ENCODE results near the gene HIVEP3. TPM values are rescaled to one million over a fixed set of nuclear protein-coding genes. Genes with fewer than 3 reads are reported as not detected.

Gene HIVEP3
- polyA plus RNA-seq, 10 donors = 1.9 to 3.8 (median 2.7) TPM

DNA sequence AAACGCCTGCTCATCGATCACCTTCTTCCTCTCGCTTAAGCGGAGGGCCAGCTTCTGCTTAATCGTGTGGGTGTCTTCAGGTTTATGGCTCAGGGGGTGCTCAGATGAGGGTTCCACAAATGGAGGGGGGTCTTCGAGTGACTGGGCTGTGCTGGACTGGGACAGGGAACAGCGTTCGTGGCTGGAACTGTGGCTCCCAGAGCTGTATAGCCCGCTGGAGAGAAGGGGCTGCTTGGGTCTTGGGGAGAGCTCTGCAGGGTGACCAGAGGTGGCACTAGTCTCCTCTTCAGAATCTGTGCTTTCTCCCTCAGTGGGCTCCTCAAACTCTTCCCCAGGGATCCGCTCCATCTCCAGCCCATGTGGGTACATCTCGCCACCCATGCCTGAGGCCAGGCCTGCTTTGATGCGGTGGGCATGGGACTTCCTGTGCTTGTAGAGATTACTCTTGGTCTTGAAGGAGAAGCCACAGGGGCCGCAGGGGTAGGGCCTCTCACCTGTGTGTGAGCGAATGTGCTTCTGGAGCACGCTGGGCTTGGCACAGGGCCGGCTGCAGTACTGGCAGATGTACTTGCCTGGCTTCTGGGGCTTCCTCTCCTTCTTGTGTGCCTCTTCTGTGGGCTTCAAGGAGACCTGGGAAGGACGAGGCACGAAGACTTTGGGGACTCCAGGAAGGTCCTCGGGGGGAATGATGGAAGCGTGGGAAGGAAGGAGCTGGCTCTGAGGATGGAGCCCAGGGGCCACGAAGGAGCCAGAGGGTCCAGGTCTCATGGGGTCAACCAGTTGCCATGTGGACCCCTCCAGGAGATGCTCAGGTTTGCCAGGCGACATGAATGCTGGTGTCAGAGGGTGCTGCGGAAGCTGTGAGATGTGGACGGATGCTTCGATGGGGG is 334.8 kb downstream of the HIVEP3 start:
- no peak for DNase-seq

DNA sequence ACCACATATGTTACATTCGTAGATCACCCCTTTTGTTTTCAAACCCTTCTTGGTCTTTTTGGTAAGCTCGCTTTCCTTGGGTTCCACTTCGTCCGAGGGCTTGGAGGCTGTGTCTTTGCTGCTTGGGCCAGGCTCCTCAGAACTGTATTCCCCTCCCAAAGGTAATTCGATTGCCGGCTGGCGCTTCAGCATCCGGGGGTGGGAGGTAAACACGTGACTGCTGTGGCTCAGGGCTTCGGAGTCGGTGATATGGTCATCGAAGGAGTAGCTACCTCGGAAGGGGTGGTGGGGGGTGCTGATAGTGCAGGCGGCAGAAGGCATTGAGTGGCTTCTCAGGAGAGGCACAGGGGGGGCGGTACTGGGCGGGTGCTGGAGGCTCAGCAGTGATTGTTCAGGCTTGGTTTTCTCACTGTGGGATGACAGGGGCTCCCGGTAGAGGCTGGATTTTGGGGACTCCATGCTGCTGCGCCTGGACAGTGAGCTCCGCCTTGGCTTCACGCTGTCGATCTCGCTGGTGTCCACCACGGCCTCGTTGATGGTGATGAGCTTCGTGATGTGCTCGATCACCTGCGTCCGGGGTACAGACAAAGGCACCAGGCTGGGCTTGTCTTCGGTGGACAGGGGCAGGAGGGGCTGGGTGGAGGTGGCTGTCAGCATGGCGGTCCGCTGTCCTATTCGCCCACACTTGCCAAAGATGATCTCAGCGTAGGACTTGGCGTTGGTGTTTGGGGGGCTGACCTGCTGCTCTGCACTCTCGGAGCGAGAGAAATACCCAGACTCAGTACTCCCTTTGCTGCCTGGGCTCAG is 335.7 kb downstream of the HIVEP3 start:
- DNase-seq = no peak

DNA sequence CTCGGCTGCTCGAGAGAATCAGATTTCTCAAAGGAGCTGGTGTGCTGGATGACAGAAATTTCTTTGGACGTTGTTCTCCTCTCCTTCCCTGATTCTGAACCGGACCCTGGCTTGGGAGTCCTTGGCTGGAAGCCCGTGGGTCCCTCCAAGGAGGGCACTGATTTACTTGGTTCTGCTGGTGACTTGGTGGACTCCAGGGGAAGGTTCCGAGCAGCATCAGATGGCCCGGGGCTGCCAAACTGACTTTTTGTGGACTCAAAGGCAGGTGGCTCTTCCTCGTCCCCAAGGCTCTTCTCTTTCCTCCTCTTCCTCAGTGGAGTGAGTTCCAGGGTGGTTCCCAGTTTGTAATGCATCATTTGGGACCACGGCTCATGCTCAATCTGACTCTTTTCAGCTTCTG is 336.4 kb downstream of the HIVEP3 start:
- DNase-seq = no peak

DNA sequence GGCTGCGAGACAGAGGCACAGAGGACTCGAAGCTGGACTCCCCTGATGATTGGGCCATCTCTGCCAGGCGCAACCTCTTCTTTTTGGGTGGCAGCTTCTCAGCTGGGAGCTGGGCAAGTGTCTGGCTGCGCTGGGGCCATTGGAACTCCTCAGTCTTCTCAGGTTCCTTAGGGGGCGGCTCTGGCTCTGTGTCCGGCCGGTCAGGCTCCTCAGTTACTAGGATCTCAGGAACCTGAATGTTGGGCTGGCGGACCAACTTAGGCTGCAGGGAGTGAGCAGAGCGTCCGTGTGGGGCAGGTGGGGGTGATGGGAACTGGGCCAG is 336.8 kb downstream of the HIVEP3 start:
- no peak for DNase-seq

DNA sequence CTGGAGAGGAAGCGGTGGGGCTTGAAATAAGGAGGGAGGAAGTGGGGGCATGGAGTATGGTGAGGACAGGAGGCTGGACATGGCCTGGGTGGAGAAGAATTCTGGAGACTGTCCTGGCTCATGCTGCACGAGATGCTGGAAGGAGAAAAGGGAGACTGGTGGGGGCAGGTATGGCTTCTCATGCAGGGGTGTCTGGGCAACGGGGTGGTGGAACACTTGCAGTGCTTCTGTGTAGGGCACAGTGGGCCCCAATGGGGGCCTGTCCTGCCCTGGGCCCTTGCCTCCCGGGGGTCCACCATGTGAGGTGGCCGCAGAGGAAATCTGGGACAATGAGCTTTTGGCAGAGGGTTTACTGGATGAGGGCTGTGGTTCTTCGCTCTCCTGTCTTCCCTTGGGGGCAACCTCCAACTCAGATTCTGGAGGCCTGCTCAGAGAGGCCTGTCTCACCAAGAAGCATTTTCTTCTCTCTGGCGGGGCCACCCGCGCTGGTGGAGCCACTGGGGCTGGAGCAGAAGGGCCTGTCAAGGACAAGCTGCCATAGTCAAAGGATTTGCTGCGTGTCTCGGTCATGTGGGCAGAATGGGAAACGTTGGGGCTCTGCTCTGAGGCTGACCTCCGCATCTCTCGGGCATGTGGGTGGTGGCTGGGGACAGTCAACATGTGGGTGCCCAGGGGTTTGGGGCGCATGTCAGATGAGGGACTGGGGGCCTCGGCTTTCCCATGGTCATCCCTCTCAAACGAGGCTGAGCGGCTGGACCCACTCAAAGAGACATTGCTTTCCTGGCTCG is 337.3 kb downstream of the HIVEP3 start:
- DNase-seq = no peak

DNA sequence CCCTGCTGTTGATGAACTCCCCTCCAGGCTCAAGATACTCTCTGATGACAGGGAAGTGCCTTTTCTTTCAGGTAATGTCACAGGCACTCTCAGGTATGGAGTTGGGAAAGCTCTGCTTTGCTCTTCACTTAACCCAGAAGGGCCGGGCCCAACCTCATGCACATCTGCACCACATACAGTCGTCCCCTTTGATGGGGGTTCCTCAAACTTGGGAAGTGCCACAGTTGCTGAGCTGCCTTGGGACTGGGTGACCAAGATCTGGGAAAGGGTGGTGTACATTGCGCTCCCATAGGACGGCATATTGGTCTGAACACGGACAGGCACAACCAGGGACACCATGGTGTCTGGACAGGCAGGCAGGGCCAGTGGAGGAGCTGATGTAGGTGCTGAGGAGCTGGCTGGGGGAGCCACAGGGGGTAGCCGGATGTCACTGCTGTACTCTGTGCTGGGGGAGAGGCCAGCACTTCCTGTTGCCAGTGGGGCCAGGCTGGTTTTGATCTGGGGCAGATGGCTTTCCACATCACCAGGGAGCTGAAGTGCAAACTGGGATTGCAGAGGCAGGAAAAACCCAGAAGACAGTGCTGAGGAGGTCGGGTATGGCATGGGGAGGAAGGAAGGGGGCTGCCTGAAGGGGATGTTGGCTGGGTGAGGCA is 338.1 kb downstream of the HIVEP3 start:
- no peak for DNase-seq

DNA sequence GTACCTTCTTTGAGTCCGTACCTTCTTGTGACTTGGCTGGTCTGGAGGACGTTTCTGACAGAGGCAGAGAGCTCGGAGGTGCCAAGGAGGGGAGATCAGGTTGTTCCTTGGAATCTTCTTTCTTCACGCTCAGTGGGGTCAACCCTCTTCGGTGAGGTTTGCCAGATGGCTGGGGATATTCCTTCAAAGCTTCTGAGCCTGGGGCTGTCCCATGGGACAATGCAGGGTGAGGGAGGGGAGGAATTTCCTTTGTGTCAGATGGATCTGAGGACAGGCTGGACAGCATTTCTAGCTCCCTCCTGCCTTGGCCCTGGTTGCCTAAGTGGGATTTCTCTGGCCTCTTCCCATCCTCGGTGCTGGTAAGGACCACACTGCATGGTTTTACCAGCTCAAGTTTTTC is 338.7 kb downstream of the HIVEP3 start:
- no peak for DNase-seq

DNA sequence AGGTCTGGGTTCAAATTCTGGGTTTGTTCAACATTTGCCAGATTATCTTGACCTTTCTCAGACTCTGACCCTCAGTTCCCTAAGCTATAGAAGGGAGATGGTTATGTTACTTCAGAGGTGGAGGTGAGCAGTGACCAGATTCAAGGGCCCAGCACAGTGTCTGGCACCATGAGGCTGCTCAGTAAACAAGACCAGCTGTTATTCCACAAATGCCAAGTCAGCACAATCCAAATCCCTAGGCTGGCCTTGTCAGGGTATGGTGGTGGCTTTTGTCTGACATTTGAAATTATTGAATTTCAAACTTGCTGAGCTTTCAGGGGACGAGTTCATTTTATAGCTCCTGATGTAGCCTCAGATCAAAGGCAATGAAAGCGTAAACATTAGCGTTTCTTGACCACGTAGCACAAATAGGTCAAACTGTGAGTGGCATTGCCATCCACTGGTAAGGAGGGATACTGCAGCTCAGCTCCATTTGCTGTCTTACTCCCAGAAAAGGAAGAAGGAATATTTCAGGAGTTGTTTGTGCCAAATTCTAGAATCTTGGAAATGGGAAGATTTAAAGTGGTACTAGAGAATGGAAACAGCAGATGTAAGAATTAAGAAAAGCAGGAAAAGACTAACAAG is 339.9 kb downstream of the HIVEP3 start:
- peak in 1 of 3 donors; percentile 15 for DNase-seq

DNA sequence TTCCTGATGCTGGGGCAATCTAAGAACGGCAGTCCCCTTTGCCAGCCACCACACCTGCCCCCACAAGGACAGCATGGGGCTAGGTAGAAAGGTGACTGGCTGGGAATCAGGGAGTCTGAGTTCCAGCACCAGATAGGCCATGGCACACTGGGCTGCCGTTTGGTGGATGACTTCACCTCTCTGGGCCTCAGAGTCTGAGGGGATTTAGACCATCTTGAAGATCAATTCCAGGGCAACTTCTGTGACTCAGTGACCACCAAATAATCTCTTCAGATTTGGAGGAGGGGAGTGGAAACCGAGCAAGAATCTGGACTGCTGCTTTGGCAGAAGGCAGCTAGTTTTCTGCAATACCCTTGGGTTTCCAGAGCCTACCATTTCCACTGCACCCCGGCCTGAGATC is 342.1 kb downstream of the HIVEP3 start:
- DNase-seq = no peak

DNA sequence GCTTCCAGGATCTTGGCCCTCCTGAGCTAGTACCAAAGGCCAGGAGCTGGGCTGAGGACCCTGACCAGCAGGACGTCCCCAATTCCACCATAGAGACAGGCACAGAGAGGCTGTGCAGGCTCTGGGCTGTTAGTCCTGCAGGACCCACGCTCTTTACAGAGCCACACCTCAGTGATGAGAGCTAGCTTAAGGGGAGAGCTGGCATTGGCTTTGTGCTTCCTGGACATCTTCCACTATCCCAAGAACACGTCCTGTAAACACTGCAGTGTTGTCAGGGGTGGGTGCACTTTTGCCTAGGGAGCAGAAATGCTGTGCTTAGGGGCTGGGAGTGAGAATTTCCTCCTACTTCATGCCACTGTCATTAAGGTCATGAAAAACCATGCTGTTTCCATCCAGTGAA is 342.5 kb downstream of the HIVEP3 start:
- DNase-seq = no peak

DNA sequence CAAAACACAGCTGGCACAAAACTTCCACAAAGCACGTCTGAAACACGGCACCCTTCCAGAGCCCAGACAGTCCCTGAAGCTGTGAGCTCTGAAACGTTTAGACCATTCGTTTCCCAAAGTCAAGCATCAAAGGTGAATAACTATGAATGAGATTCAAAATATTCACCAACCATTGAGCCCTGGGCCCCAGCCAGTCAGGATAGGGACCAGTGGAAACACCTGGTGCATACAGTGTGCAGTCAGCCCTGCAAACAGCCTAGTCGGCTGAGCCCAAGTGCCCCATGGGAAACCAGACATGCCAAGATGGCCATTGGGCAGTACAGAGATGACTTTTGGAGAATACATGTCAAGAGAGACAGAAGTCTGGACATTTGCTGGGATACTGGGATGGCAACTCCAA is 343.9 kb downstream of the HIVEP3 start:
- DNase-seq = no peak

DNA sequence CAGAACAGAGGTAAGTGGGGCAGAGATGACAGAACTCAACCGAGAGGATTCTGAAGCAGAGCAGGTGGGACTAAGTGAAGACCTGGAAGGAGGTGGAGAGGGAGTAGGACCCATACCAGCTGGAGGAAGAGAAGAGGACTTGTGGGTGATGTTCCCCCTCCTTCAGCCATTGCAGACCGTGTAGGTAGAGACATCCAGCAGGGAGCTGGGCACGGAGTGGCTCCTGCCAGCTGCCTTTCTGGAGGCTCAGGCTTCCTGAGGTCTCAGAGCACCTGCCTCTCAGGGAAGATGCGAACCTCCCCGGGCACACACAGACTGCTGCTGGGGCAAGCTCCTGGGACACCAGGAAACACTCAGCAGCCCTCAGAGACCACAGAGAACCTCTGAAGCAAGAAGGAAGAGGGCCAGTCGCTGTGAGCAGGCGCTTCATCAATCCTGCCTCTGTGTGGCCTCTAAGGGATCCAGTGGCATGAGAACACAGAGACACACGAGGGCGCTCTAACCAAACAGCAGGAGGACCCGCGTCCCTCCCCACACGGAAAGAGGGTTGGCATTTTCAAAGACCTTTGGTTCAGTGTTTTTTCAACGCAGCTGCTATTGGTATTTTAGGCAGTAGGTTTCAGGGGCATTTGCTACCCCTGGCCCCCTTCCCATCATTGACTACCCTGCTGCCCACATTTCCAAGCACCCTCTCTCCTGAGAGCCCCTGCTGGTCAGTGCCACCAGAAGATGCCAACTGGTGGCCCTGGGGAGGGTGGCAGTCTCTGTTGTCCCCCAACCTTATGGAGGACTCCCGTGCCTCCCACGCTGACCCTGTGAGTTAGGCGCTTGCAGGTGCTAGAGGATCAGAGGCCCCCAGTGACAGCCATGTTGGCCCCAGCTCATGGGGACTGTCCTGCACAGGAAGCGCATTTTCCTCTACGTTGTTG is 344.7 kb downstream of the HIVEP3 start:
- peak; percentile 82 to 91 (median 86) for DNase-seq

DNA sequence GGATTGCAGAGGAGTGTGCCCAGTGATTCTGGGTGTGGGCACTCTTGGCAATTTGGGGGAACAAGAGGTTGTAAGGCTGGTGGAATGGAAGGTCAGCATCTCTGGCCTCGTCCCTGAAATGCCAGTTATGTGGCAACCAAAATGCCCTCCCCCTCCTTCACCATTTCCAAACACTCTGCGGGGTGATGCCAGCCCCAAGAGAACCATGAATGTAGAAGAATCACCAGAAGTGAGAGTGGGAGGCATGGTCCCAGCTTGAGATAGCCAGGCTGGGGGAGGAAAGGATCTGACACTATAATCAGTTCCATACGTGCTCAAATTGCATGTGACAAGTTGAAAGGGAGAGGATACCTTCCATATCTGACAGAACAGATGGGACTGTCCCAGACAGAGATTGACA is 345.5 kb downstream of the HIVEP3 start:
- no peak for DNase-seq

DNA sequence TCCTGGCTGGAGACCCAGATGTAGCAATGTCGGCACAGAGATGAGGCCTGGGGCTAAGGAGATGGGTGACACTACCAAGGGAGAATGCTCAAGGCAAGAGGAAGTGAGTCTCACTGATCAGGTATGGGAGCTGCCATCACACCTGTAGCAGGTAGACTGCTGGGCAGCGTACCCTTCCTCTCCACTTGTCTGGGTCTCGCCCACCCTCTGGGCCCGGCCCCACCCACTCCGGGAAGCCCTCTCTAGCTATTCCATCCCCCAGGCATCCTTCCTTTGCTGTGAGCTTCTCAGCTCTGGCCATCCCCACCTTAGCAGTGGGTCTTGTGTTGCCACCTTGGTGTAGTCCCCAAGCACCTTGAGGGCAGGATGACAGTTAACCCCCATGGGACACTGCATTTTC is 346.5 kb downstream of the HIVEP3 start:
- no peak for DNase-seq

DNA sequence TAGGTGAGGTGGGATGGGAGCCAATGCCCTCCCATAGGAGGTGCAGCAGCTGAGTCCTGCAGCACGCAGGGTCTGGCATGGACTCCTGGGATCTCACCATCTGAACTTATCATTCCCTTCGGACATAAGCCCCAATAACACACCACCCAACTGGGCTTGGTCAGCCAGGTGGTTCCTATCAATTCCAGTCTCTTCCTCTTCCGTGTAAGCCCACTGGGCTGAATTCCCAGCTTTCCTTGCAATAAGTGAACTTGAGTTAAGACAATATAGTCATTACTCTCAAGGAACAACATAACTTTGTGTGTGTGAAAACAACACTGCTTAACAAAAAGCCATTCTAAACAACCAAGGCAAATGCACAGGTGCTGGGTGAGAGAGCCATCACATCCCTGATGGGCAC is 347.7 kb downstream of the HIVEP3 start:
- no peak for DNase-seq

DNA sequence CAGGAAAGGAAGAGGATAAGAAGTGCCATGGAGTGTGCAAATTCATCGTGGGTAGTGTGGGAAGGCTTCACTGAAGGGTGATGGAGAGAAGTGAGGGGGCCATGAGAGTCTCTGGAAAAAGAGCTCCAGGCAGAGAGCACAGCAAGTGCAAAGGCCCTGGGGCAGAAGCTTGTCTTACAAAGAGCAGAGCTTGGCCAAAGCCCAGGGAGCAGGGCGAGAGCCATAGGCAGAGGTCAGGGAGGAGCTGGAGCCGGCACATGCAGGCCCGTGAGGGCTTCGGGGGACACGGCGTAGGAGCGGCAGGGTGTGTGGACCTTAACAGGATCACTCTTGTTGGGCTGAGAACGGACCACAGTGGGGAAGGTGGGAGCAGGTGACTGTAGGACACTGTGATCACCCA is 350.5 kb downstream of the HIVEP3 start:
- no peak for DNase-seq

DNA sequence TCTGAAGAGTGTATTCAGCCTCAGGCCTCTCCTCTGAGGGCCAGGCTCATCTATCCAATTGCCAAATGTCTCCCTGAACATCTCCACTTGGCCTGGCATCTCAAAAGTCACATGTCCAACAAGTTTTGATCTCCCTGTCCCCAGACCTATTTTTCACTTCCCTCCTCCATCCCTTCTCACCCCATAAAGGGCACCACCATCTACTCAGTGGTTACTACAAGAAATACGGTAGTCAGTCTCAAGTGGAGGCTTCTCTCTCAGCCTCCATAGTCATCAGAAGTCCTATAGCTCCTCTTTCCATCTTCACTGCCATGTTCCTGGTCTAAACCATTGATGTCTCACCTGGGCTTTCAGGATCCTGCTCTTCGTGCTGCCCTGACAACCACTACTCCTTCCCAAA is 351.8 kb downstream of the HIVEP3 start:
- DNase-seq = no peak

DNA sequence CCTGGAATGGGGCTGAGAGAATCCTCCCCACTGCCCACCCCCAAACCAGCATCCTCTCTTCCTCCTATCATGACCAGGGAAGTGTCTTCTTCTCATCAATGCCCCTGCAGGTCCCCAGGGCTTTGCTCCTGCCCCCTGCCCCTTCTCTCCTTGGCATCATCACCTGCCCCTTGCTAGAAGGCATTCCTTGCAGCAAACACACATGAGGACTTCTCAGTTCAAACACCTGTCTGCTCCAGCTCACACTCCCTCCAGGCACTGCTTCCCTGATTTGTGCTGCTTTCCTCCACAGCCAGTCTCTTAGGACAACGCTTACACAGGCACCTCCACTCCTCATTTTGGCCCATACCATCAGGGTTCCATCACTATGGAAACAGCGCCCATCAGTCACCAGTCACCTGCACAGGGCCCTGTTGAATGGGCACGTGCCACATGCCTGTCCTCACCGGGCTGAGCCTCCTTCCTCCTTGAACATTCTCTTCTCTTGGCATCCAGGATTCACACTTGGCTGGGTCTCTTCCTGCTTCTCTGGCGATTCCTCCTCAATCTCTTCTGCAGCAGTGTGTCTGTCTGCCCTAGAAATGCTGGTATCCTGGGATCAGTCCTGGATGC is 352.3 kb downstream of the HIVEP3 start:
- DNase-seq = no peak

DNA sequence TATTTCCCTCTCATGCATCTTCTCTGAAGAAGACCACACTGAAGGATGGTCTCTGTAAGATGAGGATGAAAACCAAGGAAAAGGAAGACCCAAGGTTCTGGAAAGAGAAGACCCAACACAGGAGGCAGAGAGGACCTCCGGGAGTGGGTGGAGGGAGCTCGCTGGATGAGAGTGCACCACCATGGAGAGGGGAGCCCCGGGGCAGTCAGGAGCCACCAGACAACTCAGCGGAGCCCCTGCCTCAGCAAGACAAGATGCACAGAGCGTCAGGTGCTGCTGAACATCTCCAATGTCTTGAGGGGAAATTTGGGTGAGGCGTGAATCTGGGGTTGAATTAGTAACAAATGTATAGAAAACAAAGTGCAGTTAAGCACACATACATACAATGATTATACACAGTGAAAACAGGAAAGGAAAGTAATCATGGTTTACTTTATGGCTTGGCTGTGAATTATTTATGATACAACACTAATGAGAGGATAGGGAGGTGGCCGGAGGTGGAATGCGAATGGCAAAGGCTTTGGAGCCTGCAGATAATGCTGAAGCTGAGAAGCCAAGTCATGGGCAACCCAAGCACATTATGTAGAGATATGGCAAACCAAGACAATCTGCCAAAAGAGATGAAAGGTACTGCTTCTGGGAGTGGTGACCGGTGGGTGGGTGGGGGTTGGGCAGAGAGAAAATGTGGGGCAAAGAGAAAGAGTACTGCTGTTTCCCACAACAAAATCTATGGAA is 353.8 kb downstream of the HIVEP3 start:
- no peak for DNase-seq

All from muscle of back (tissue), 11 donors.